H4 (cell line): ENCODE measurements around the gene SCNN1G. TPM values are rescaled to one million over a fixed set of nuclear protein-coding genes. Genes with fewer than 3 reads are reported as not detected.
A peak's percentile ranks its signal among the peaks of the same experiment; 100 is the strongest.

Experiments used
- DNase-seq: peaks from one replicate; pipeline ENCODE4 v3.0.0-alpha.2; 2015; ENCODE audit warnings: low spot score
- total RNA-seq: library from RNA; depleted of rRNA; stranded (reverse); fragments of >200 nt; shearing (Covaris generic); gene quantifications from 2 replicates; pipeline ENCODE4 v1.2.3, GENCODE V29; 2014

Gene SCNN1G
- total RNA-seq, 1 experiment from 2014 or later = not detected

- no peak for DNase-seq
These were observed 14.0 kb downstream of the SCNN1G start for GRCh38 chr16:23196539-23196938.

- DNase-seq = no peak
These were observed 19.6 kb downstream of the SCNN1G start for GRCh38 chr16:23202166-23202565.

GRCh38 chr16:23206986-23207385 lies 24.4 kb downstream of the SCNN1G start:
- DNase-seq = no peak

- DNase-seq = no peak
These were observed 24.9 kb downstream of the SCNN1G start for GRCh38 chr16:23207485-23207884.

- no peak for DNase-seq
These were observed 27.1 kb downstream of the SCNN1G start for GRCh38 chr16:23209606-23210005.

- DNase-seq = no peak
These were observed 31.3 kb downstream of the SCNN1G start for GRCh38 chr16:23213831-23214230.

GRCh38 chr16:23214796-23215195 lies 32.3 kb downstream of the SCNN1G start:
- no peak for DNase-seq

GRCh38 chr16:23215435-23215834 lies 32.9 kb downstream of the SCNN1G start:
- DNase-seq = no peak

GRCh38 chr16:23216658-23217246 lies 34.2 kb downstream of the SCNN1G start:
- DNase-seq = no peak

- DNase-seq = no peak
These were observed 35.1 kb downstream of the SCNN1G start for GRCh38 chr16:23217646-23218045.

- DNase-seq = no peak
These were observed 40.4 kb downstream of the SCNN1G start for GRCh38 chr16:23222929-23223328.

- DNase-seq = no peak
These were observed 40.8 kb downstream of the SCNN1G start for GRCh38 chr16:23223368-23223767.

- no peak for DNase-seq
These were observed 42.6 kb downstream of the SCNN1G start for GRCh38 chr16:23225109-23225508.

GRCh38 chr16:23225634-23226033 lies 43.1 kb downstream of the SCNN1G start:
- no peak for DNase-seq

GRCh38 chr16:23227529-23227928 lies 45.0 kb downstream of the SCNN1G start:
- no peak for DNase-seq

GRCh38 chr16:23229714-23230113 lies 47.2 kb downstream of the SCNN1G start:
- DNase-seq = peak; percentile 81

- DNase-seq = no peak
These were observed 50.3 kb downstream of the SCNN1G start for GRCh38 chr16:23232806-23233205.

GRCh38 chr16:23235176-23235575 lies 52.6 kb downstream of the SCNN1G start:
- DNase-seq = no peak

GRCh38 chr16:23236983-23237382 lies 54.4 kb downstream of the SCNN1G start:
- no peak for DNase-seq

GRCh38 chr16:23240994-23241393 lies 58.4 kb downstream of the SCNN1G start:
- DNase-seq = no peak

GRCh38 chr16:23244122-23244521 lies 61.6 kb downstream of the SCNN1G start:
- DNase-seq = no peak

GRCh38 chr16:23245268-23245667 lies 62.7 kb downstream of the SCNN1G start:
- no peak for DNase-seq

GRCh38 chr16:23248261-23249194 lies 66.0 kb downstream of the SCNN1G start:
- no peak for DNase-seq
